ENCODE measurements around the gene MYO15A. TPM values are rescaled to one million over a fixed set of nuclear protein-coding genes. Genes with fewer than 3 reads are reported as not detected.

The MYO15A gene
- 0.49 and 0.72 TPM in 2 replicates for total RNA-seq

GRCh38 chr17:18108401-18109312 is at the start of gene MYO15A:
Gene MYO15A, plus strand, starts transcription at chr17:18108756. Its CDS starts 10,045 bp downstream, at chr17:18118801.

GRCh38 chr17:18087610-18088491 is 20.7 kb upstream of the MYO15A start, which contains the start of gene DRG2:
Gene DRG2, plus strand, starts transcription at chr17:18087948. Its CDS starts 76 bp downstream, at chr17:18088024.

GRCh38 chr17:18183334-18184142 is 75.0 kb downstream of the MYO15A start, which contains the start of gene ALKBH5:
Gene ALKBH5, plus strand, starts transcription at chr17:18183828. Its CDS starts 416 bp downstream, at chr17:18184244.

GRCh38 chr17:18225121-18225641 is 116.6 kb downstream of the MYO15A start, which contains the start of gene LLGL1:
Gene LLGL1, plus strand, starts transcription at chr17:18225635. Its CDS starts 48 bp downstream, at chr17:18225683.

Other genes with a start within 250 kb of the MYO15A start
- 32.9 and 35.2 TPM in 2 replicates for gene TOM1L2, start 136.4 kb upstream of the MYO15A start, total RNA-seq
- 0.65 TPM in 1 of 2 replicates, not detected in the other for gene DRC3, start 135.9 kb upstream of the MYO15A start, total RNA-seq
- gene ATPAF2, start 69.6 kb upstream of the MYO15A start, total RNA-seq: 17.5 and 32.7 TPM in 2 replicates
- gene GID4, start 69.3 kb upstream of the MYO15A start, total RNA-seq: 6.0 and 9.2 TPM in 2 replicates
- gene DRG2, start 20.8 kb upstream of the MYO15A start, total RNA-seq: 36.9 and 45.3 TPM in 2 replicates
- 100 and 125 TPM in 2 replicates for gene ALKBH5, start 75.1 kb downstream of the MYO15A start, total RNA-seq
- gene LLGL1, start 116.9 kb downstream of the MYO15A start, total RNA-seq: 39.2 and 43.4 TPM in 2 replicates
- 198 and 200 TPM in 2 replicates for gene FLII, start 150.0 kb downstream of the MYO15A start, total RNA-seq
- gene MIEF2, start 151.9 kb downstream of the MYO15A start, total RNA-seq: 8.1 and 21.5 TPM in 2 replicates
- gene TOP3A, start 206.2 kb downstream of the MYO15A start, total RNA-seq: 24.0 and 35.0 TPM in 2 replicates
- gene SMCR8, start 206.5 kb downstream of the MYO15A start, total RNA-seq: 7.0 and 12.2 TPM in 2 replicates

All from cardiac atrium fibroblast (primary cell).